Measurements from ENCODE around the gene ENPP7. TPM values are rescaled to one million over a fixed set of nuclear protein-coding genes. Genes with fewer than 3 reads are reported as not detected.

The ENPP7 gene
- total RNA-seq, 2 donors from 2014 or later: not detected

GRCh38 chr17:79785017-79785899 lies 54.5 kb downstream of the ENPP7 start:
- no peak for TF ChIP-seq POLR2A (IDR thresholded peaks at IDR 0.05)
- TF ChIP-seq CTCF (IDR thresholded peaks at IDR 0.05): no peak
- DNase-seq (no peak), ATAC-seq (no peak)
- Histone ChIP-seq H3K27me3 (peaks cover 0 to 11% of the 10 kb centered on the region in 2 donors), H3K4me1 (peaks cover 12% of the 10 kb centered on the region), H3K27ac (no peak overlapping the region), H3K4me3 (no peak overlapping the region), H3K9me3 (no peaks in the 10 kb centered on the region), H3K36me3 (replicated peaks in 1 of 2; ENCODE audit: insufficient read depth in 1 of 2, low read depth in 2 of 2) (no peaks in the 10 kb centered on the region)
- WGBS, 2 donors: 94 to 98% methylated on average over 13 to 17 of the region's 17 CpGs
- intact Hi-C loops (cut with DNase I): no loop called here

GRCh38 chr17:79785900-79786810 lies 55.4 kb downstream of the ENPP7 start:
- H3K27me3 ChIP-seq: peaks cover 0 to 20% of the 10 kb centered on the region in 2 donors
- H3K27ac ChIP-seq: no peak overlapping the region
- ATAC-seq: no peak
- H3K36me3 ChIP-seq (replicated peaks in 1 of 2; ENCODE audit: insufficient read depth in 1 of 2, low read depth in 2 of 2): no peaks in the 10 kb centered on the region
- no peak for TF ChIP-seq POLR2A (IDR thresholded peaks at IDR 0.05)
- no peak for TF ChIP-seq CTCF (IDR thresholded peaks at IDR 0.05)
- H3K4me3 ChIP-seq: no peak overlapping the region
- intact Hi-C loops (cut with DNase I): no loop called here
- WGBS, 2 donors: 89 to 90% methylated on average over 9 to 15 of the region's 15 CpGs
- H3K9me3 ChIP-seq: no peaks in the 10 kb centered on the region
- DNase-seq: no peak
- H3K4me1 ChIP-seq: peaks cover 19% of the 10 kb centered on the region

- WGBS, 2 donors: 61 to 72% methylated on average over 11 to 12 of the region's 12 CpGs
- Histone ChIP-seq H3K4me1 (peaks cover 23% of the 10 kb centered on the region), H3K9me3 (no peaks in the 10 kb centered on the region), H3K4me3 (no peak overlapping the region), H3K27me3 (peaks cover 0 to 27% of the 10 kb centered on the region in 2 donors), H3K27ac (no peak overlapping the region), H3K36me3 (replicated peaks in 1 of 2; ENCODE audit: insufficient read depth in 1 of 2, low read depth in 2 of 2) (no peaks in the 10 kb centered on the region)
- DNase-seq (peak in 1 of 4 donors; percentile 48), ATAC-seq (no peak)
- intact Hi-C loops (cut with DNase I): no loop called here
- no peak for TF ChIP-seq POLR2A (IDR thresholded peaks at IDR 0.05)
- no peak for TF ChIP-seq CTCF (IDR thresholded peaks at IDR 0.05)
These were observed 56.3 kb downstream of the ENPP7 start for GRCh38 chr17:79786930-79787643.

- Histone ChIP-seq H3K4me3 (no peak overlapping the region), H3K36me3 (replicated peaks in 1 of 2; ENCODE audit: insufficient read depth in 1 of 2, low read depth in 2 of 2) (no peaks in the 10 kb centered on the region), H3K9me3 (no peaks in the 10 kb centered on the region), H3K27ac (no peak overlapping the region), H3K27me3 (peaks cover 0 to 27% of the 10 kb centered on the region in 2 donors), H3K4me1 (peaks cover 23% of the 10 kb centered on the region)
- intact Hi-C loops (cut with DNase I): no loop called here
- no peak for ATAC-seq
- no peak for DNase-seq
- 69 to 73% methylated on average over 5 of the region's 5 CpGs for WGBS, 2 donors
- no peak for TF ChIP-seq POLR2A (IDR thresholded peaks at IDR 0.05)
- TF ChIP-seq CTCF (IDR thresholded peaks at IDR 0.05): no peak
These were observed 57.7 kb downstream of the ENPP7 start for GRCh38 chr17:79788455-79788854.
